Adipocyte (in vitro differentiated cells): Measurements from ENCODE around the gene RSRC1.
"Not testable (repeated sequence)": the region's sequence is repeated elsewhere in the genome, so short reads cannot be mapped to it uniquely, and the experiment has no call there.

ENCODE experiments used
- DNase-seq: peaks from one replicate; pipeline ENCODE4 v3.0.0-alpha.2; 2015; ENCODE audit warnings: low read depth
- H3K27me3 ChIP-seq: replicated peaks from 2 replicates; pipeline ENCODE4 v1.7.0; 2013; ENCODE audit warnings: mild to moderate bottlenecking, low read length, moderate library complexity; ENCODE audit not compliant: control insufficient read depth, insufficient read depth
- H3K36me3 ChIP-seq: 2 replicates; pipeline ENCODE4 v1.7.0; 2013; ENCODE audit warnings: low read length, mild to moderate bottlenecking, moderate library complexity; ENCODE audit not compliant: control insufficient read depth, insufficient read depth, severe bottlenecking
- H3K4me1 ChIP-seq: 2 replicates; pipeline ENCODE4 v1.7.0; 2013; ENCODE audit warnings: mild to moderate bottlenecking, low read length, moderate library complexity; ENCODE audit not compliant: control insufficient read depth, insufficient read depth
- H3K4me3 ChIP-seq: 2 replicates; pipeline ENCODE4 v1.7.0; 2013; ENCODE audit warnings: mild to moderate bottlenecking, low read length, moderate library complexity
- H3K9ac ChIP-seq: 2 replicates; pipeline ENCODE4 v1.7.0; 2013; ENCODE audit warnings: mild to moderate bottlenecking, low read length, moderate library complexity
- H3K9me3 ChIP-seq: 2 replicates; pipeline ENCODE4 v1.7.0; 2013; ENCODE audit warnings: mild to moderate bottlenecking, low read length, moderate library complexity; ENCODE audit not compliant: control insufficient read depth

Gene RSRC1

DNA sequence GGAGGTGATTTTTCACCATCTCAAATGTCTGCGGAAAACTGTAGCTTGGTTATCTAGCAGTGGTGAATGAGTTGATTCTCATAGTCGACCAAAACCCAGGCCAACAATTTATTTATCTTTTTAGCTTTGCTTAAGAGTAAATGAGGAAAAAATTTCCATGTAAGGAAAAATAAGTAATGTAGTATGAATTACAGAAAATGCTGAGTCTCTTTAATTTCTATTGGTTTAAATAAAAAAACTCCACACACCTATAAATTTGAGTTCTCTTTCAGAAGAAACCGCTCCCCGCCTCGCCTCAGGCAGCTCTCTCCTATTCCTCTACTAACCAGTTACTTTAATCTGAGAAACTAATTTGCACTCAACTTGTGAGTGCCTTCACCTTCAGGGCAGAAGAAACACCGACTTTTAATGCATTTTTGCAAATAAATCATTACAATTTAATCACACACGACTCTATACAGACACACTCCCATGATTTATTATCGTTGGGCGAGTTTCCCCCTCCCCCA, 540 bp upstream of the RSRC1 start:
- Histone ChIP-seq H3K4me1 (peaks cover 15% of the 10 kb centered on the region), H3K9ac (peak overlapping the region; percentile 91), H3K27me3 (no peaks in the 10 kb centered on the region), H3K36me3 (no peaks in the 10 kb centered on the region), H3K4me3 (peak overlapping the region; percentile 94), H3K9me3 (peaks cover 5% of the 10 kb centered on the region)
- DNase-seq = no peak

GRCh38 chr3:158110658-158111018, 749 bp downstream of the RSRC1 start:
- H3K4me3 ChIP-seq = peak overlapping the region; percentile 94
- H3K9ac ChIP-seq = peak overlapping the region; percentile 91
- H3K36me3 ChIP-seq = no peaks in the 10 kb centered on the region
- H3K9me3 ChIP-seq = peaks cover 5% of the 10 kb centered on the region
- no peak for DNase-seq
- no peaks in the 10 kb centered on the region for H3K27me3 ChIP-seq
- peaks cover 13% of the 10 kb centered on the region for H3K4me1 ChIP-seq

GRCh38 chr3:158111861-158112260, 2.0 kb downstream of the RSRC1 start:
- Histone ChIP-seq H3K9ac (no peak overlapping the region), H3K4me3 (no peak overlapping the region)

GRCh38 chr3:158113595-158113994, 3.7 kb downstream of the RSRC1 start:
- not testable (repeated sequence) for H3K36me3 ChIP-seq, DNase-seq, H3K27me3 ChIP-seq, H3K4me1 ChIP-seq, H3K9me3 ChIP-seq, H3K4me3 ChIP-seq, H3K9ac ChIP-seq

More at GRCh38 chr3:158111861-158112260, 2.0 kb downstream of the RSRC1 start:
- H3K36me3 ChIP-seq = no peaks in the 10 kb centered on the region
- peaks cover 10% of the 10 kb centered on the region for H3K4me1 ChIP-seq
- DNase-seq = no peak
- peaks cover 5% of the 10 kb centered on the region for H3K9me3 ChIP-seq
- no peaks in the 10 kb centered on the region for H3K27me3 ChIP-seq

DNA sequence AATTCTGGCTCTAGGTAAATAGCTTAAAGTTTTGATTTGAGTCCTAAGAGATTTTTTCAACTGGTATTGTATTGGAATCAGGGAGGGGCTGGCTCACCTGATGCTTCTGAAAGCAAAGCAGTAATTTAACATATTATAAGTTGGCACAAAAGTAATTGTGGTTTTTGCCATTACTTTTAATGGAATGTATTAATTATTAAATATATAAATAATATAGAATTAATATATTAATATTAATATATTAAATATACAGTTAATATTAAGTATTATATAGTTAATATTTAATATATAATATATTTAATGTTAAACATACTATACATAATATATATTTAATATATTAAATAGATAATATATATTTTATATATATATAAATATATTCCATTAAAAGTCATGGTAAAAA, 10.4 kb downstream of the RSRC1 start:
- Histone ChIP-seq H3K9me3 (no peaks in the 10 kb centered on the region), H3K9ac (no peak overlapping the region), H3K4me1 (peaks cover 4% of the 10 kb centered on the region), H3K36me3 (peaks cover 16% of the 10 kb centered on the region), H3K27me3 (no peaks in the 10 kb centered on the region), H3K4me3 (no peak overlapping the region)
- no peak for DNase-seq

- no peak for DNase-seq
- H3K4me1 ChIP-seq = peaks cover 4% of the 10 kb centered on the region
- H3K36me3 ChIP-seq = peaks cover 25% of the 10 kb centered on the region
- H3K9me3 ChIP-seq = peaks cover under 1% of the 10 kb centered on the region
- H3K9ac ChIP-seq = no peak overlapping the region
- H3K4me3 ChIP-seq = no peak overlapping the region
- H3K27me3 ChIP-seq = no peaks in the 10 kb centered on the region
Measured at GRCh38 chr3:158121295-158121694, 11.4 kb downstream of the RSRC1 start.

DNA sequence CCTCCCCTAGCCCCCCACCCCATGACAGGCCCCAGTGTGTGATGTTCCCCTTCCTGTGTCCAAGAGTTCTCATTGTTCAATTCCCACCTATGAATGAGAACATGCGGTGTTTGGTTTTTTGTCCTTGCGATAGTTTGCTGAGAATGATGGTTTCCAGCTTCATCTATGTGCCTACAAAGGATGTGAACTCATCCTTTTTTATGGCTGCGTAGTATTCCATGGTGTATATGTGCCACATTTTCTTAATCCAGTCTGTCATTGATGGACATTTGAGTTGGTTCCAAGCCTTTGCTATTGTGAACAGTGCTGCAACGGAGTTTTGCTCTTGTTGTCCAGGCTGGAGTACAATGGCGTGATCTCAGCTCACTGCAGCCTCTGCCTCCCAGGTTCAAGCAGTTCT, 12.8 kb downstream of the RSRC1 start:
- H3K36me3 ChIP-seq = peaks cover 38% of the 10 kb centered on the region
- DNase-seq = not testable (repeated sequence)
- H3K9me3 ChIP-seq = peaks cover 12% of the 10 kb centered on the region

DNA sequence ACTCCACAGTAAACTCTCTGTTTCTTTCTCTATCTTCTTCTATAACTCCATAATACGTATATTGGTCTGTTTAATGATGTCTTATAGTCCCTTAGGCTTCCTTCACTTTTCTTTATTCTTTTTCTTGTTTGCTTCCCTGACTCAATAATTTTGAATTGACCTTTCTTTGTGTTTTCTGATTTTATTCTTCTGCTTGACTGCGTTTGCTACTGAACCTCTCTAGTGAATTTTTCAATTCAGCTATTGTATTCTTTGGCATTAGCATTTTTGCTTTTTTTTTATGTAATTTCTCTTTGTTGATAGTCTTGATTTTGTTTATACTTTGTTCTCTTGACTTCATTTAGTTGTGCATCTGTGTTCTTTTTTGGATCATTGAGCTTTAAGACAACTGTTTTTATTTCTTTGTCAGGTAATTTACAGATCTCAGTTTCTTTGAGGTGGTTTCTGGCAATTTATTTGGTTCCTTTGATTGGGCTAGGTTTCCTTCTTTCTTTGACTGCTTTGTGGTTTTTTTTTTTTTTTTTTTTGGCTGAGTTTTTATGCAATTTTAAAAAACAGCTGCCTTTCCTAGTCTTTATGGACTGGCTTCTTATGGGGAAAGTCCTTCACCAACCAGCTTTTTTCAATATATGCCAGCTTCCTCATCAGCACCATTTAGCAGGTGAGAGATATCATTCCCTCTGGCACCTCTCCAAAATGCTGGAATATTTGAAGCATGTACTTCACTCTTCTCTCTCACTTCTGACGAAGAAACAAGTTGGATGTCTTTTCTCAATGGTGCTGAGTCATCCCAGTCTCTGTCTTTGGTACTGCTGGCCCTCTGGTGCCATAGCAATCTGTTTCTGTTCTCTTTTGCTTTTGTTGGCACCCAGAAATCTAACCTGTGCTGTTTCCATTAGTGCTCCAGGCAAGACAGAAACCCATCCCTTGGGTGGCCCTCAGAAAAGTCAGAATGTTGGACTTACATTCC, 17.6 kb downstream of the RSRC1 start:
- H3K36me3 ChIP-seq = peaks cover 52% of the 10 kb centered on the region
- no peak for DNase-seq

More for the DNA sequence above, 12.8 kb downstream of the RSRC1 start:
- not testable (repeated sequence) for H3K27me3 ChIP-seq, H3K4me3 ChIP-seq, H3K9ac ChIP-seq, H3K4me1 ChIP-seq

DNA sequence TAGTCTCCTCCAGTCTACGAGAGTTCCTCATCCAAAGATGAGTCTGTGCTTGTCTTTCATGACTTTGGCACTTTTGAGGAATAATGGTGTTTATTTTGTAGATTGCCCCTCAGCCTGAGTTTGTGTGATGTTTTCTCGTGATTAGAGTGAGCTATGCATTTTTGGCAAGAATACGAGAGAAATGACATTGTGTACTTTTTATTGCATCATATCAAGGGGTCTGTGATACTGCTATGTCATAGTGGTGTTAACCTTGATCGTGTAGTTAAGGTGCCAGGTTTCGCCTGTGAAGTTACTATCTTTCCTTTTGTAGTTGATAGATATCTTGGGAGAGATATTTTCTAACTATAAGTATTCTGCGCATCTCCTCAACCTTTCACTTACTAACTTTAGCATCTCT, 18.9 kb downstream of the RSRC1 start:
- H3K27me3 ChIP-seq = no peaks in the 10 kb centered on the region
- H3K9ac ChIP-seq = no peak overlapping the region
- DNase-seq = no peak
- peaks cover 12% of the 10 kb centered on the region for H3K9me3 ChIP-seq
- H3K4me1 ChIP-seq = no peaks in the 10 kb centered on the region
- no peak overlapping the region for H3K4me3 ChIP-seq
- peaks cover 48% of the 10 kb centered on the region for H3K36me3 ChIP-seq

More for the DNA sequence above, 17.6 kb downstream of the RSRC1 start:
- Histone ChIP-seq H3K4me1 (no peaks in the 10 kb centered on the region), H3K9ac (no peak overlapping the region), H3K27me3 (no peaks in the 10 kb centered on the region), H3K4me3 (no peak overlapping the region), H3K9me3 (peaks cover 12% of the 10 kb centered on the region)

- Histone ChIP-seq H3K4me1 (no peaks in the 10 kb centered on the region), H3K27me3 (no peaks in the 10 kb centered on the region), H3K36me3 (peaks cover 23% of the 10 kb centered on the region), H3K4me3 (no peak overlapping the region), H3K9me3 (no peaks in the 10 kb centered on the region), H3K9ac (no peak overlapping the region)
- DNase-seq = no peak
Measured at GRCh38 chr3:158134363-158134762, 24.5 kb downstream of the RSRC1 start.

- H3K4me3 ChIP-seq = no peak overlapping the region
- no peaks in the 10 kb centered on the region for H3K9me3 ChIP-seq
- no peaks in the 10 kb centered on the region for H3K27me3 ChIP-seq
- H3K9ac ChIP-seq = no peak overlapping the region
- H3K4me1 ChIP-seq = no peaks in the 10 kb centered on the region
- H3K36me3 ChIP-seq = peaks cover 15% of the 10 kb centered on the region
- DNase-seq = no peak
Measured at GRCh38 chr3:158140396-158140795, 30.5 kb downstream of the RSRC1 start.
